ENCODE data around the gene REM2.

Gene REM2

GRCh38 chr14:22884076-22884737 is 1.2 kb downstream of the REM2 start:
- Histone ChIP-seq H2AFZ (ENCODE audit: low read length) (no peak overlapping the region), H3K9me3 (replicated peaks; ENCODE audit: insufficient read depth, low read length) (no peaks in the 10 kb centered on the region), H3K79me2 (ENCODE audit: low read length) (no peaks in the 10 kb centered on the region), H3K27me3 (replicated peaks; ENCODE audit: insufficient read depth, low read length) (no peaks in the 10 kb centered on the region), H3K9ac (ENCODE audit: low read length) (no peak overlapping the region), H3K36me3 (replicated peaks; ENCODE audit: insufficient read depth, low read length) (no peaks in the 10 kb centered on the region), H4K20me1 (ENCODE audit: insufficient read depth, low read length) (no peaks in the 10 kb centered on the region), H3K4me2 (ENCODE audit: low read depth, low read length) (no peak overlapping the region), H3F3A (ENCODE audit: insufficient read depth, low read length) (peaks cover 21% of the 10 kb centered on the region), H3K4me3 (ENCODE audit: low read length) (no peak overlapping the region), H3K4me1 (ENCODE audit: low read length) (peaks cover 5% of the 10 kb centered on the region; the same call in 1 of the 2 replicates), H3K27ac (ENCODE audit: low read length) (no peak overlapping the region), H3K9me2 (replicated peaks; ENCODE audit: insufficient read depth, low read length) (no peaks in the 10 kb centered on the region)
- no peak for DNase-seq
- TF ChIP-seq CTCF (IDR thresholded peaks at IDR 0.05; ENCODE audit: low read length) (no peak), EZH2phosphoT487 (IDR thresholded peaks at IDR 0.05; ENCODE audit: low read length) (no peak)

GRCh38 chr14:22884738-22885523 is 1.9 kb downstream of the REM2 start:
- no peaks in the 10 kb centered on the region for H3K79me2 ChIP-seq (ENCODE audit: low read length)
- H3K4me1 ChIP-seq (ENCODE audit: low read length), result peaks cover 5% of the 10 kb centered on the region; the same call in 1 of the 2 replicates
- H3K9me2 ChIP-seq (replicated peaks; ENCODE audit: insufficient read depth, low read length), result no peaks in the 10 kb centered on the region
- H3K9me3 ChIP-seq (replicated peaks; ENCODE audit: insufficient read depth, low read length), result no peaks in the 10 kb centered on the region
- H3K27ac ChIP-seq (ENCODE audit: low read length), result no peak overlapping the region
- no peaks in the 10 kb centered on the region for H3K36me3 ChIP-seq (replicated peaks; ENCODE audit: insufficient read depth, low read length)
- DNase-seq, result no peak
- H3K4me2 ChIP-seq (ENCODE audit: low read depth, low read length), result no peak overlapping the region
- H3K27me3 ChIP-seq (replicated peaks; ENCODE audit: insufficient read depth, low read length), result no peaks in the 10 kb centered on the region
- H3K4me3 ChIP-seq (ENCODE audit: low read length), result no peak overlapping the region
- no peak overlapping the region for H3K9ac ChIP-seq (ENCODE audit: low read length)
- H2AFZ ChIP-seq (ENCODE audit: low read length), result no peak overlapping the region
- peaks cover 24% of the 10 kb centered on the region for H3F3A ChIP-seq (ENCODE audit: insufficient read depth, low read length)
- no peaks in the 10 kb centered on the region for H4K20me1 ChIP-seq (ENCODE audit: insufficient read depth, low read length)
- TF ChIP-seq CTCF (IDR thresholded peaks at IDR 0.05; ENCODE audit: low read length) (no peak), EZH2phosphoT487 (IDR thresholded peaks at IDR 0.05; ENCODE audit: low read length) (no peak), EZH2 (optimal IDR thresholded peaks at IDR 0.05; ENCODE audit: low read depth, low read length) (no peak)

GRCh38 chr14:22885975-22886374 is 3.0 kb downstream of the REM2 start:
- no peaks in the 10 kb centered on the region for H3K27me3 ChIP-seq (replicated peaks; ENCODE audit: insufficient read depth, low read length)
- peaks cover 24% of the 10 kb centered on the region for H3F3A ChIP-seq (ENCODE audit: insufficient read depth, low read length)
- no peaks in the 10 kb centered on the region for H3K9me2 ChIP-seq (replicated peaks; ENCODE audit: insufficient read depth, low read length)
- TF ChIP-seq EZH2 (optimal IDR thresholded peaks at IDR 0.05; ENCODE audit: low read depth, low read length) (no peak), CTCF (IDR thresholded peaks at IDR 0.05; ENCODE audit: low read length) (no peak), EZH2phosphoT487 (IDR thresholded peaks at IDR 0.05; ENCODE audit: low read length) (no peak)
- peak overlapping the region; percentile 82; the same call in 1 of the 2 replicates for H3K9ac ChIP-seq (ENCODE audit: low read length)
- H3K9me3 ChIP-seq (replicated peaks; ENCODE audit: insufficient read depth, low read length), result no peaks in the 10 kb centered on the region
- peak overlapping the region; percentile 97; the same call in 1 of the 2 replicates for H3K27ac ChIP-seq (ENCODE audit: low read length)
- no peak for DNase-seq
- no peaks in the 10 kb centered on the region for H3K36me3 ChIP-seq (replicated peaks; ENCODE audit: insufficient read depth, low read length)
- peaks cover 5% of the 10 kb centered on the region; the same call in 1 of the 2 replicates for H3K4me1 ChIP-seq (ENCODE audit: low read length)
- H4K20me1 ChIP-seq (ENCODE audit: insufficient read depth, low read length), result no peaks in the 10 kb centered on the region
- no peak overlapping the region for H2AFZ ChIP-seq (ENCODE audit: low read length)
- H3K4me2 ChIP-seq (ENCODE audit: low read depth, low read length), result peak overlapping the region; percentile 79; the same call in 1 of the 2 replicates
- no peaks in the 10 kb centered on the region for H3K79me2 ChIP-seq (ENCODE audit: low read length)
- peak overlapping the region; percentile 62; the same call in 1 of the 2 replicates for H3K4me3 ChIP-seq (ENCODE audit: low read length)
